Measurements from ENCODE around the gene POMT2. TPM values are rescaled to one million over a fixed set of nuclear protein-coding genes. Genes with fewer than 3 reads are reported as not detected.

Gene POMT2
- total RNA-seq, 6 experiments from 2014 or later = 21.7 to 39.0 (median 27.5) TPM

DNA sequence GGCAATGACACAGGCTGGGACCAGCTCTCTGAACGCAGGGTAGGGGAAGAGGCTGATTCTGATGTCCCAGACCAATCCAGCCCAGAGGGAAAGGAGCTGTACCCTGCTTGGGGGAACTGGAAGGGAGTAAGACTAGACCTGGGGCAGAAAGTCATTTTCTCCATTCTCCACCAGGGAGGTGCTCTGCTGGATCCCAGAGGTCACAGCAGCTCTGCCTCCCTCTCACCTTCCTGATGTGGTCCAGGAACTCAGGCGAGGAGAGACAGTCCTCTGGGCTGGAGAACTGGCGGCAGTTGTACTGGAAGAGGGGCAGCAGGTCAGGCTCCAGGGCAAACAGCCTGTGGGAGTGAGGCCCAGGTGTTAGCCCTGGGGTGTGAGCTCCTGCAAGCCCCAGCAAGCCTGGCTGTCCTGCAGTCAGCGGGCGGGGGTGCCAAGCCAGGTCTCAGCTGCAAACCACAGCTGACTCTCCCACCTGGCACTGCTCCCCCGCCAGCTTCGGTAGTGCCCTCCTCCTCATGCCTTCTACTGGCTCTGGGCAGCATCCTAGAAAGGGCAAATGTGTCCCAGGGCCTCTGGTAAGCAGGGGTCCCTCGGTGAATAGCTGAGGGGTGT lies 51.6 kb downstream of the POMT2 start:
- Mint-ChIP-seq H3K4me3 (no peak overlapping the region), H3K27ac (no peak overlapping the region), H3K4me1 (ENCODE audit: low read depth) (no peaks in the 10 kb centered on the region), H3K36me3 (ENCODE audit: low read depth) (no peaks in the 10 kb centered on the region), H3K27me3 (ENCODE audit: insufficient read depth) (peaks cover 43% of the 10 kb centered on the region), H3K9me3 (peaks cover 6% of the 10 kb centered on the region)
- TF ChIP-seq CTCF (IDR thresholded peaks at IDR 0.05) = no peak
- DNase-seq = no peak

GRCh38 chr14:77267937-77268699 lies 52.6 kb downstream of the POMT2 start:
- peaks cover 43% of the 10 kb centered on the region for H3K27me3 Mint-ChIP-seq (ENCODE audit: insufficient read depth)
- peaks cover 6% of the 10 kb centered on the region for H3K9me3 Mint-ChIP-seq
- no peak for TF ChIP-seq CTCF (IDR thresholded peaks at IDR 0.05)
- no peak overlapping the region for H3K4me3 Mint-ChIP-seq
- H3K4me1 Mint-ChIP-seq (ENCODE audit: low read depth) = no peaks in the 10 kb centered on the region
- no peak overlapping the region for H3K27ac Mint-ChIP-seq
- no peak for DNase-seq
- no peaks in the 10 kb centered on the region for H3K36me3 Mint-ChIP-seq (ENCODE audit: low read depth)

GRCh38 chr14:77266336-77266735 lies 54.3 kb downstream of the POMT2 start:
- no peak for TF ChIP-seq CTCF (IDR thresholded peaks at IDR 0.05)
- Mint-ChIP-seq H3K27ac (no peak overlapping the region), H3K4me1 (ENCODE audit: low read depth) (no peaks in the 10 kb centered on the region), H3K27me3 (ENCODE audit: insufficient read depth) (peaks cover 40% of the 10 kb centered on the region), H3K9me3 (peaks cover 6% of the 10 kb centered on the region), H3K4me3 (no peak overlapping the region), H3K36me3 (ENCODE audit: low read depth) (no peaks in the 10 kb centered on the region)
- no peak for DNase-seq

DNA sequence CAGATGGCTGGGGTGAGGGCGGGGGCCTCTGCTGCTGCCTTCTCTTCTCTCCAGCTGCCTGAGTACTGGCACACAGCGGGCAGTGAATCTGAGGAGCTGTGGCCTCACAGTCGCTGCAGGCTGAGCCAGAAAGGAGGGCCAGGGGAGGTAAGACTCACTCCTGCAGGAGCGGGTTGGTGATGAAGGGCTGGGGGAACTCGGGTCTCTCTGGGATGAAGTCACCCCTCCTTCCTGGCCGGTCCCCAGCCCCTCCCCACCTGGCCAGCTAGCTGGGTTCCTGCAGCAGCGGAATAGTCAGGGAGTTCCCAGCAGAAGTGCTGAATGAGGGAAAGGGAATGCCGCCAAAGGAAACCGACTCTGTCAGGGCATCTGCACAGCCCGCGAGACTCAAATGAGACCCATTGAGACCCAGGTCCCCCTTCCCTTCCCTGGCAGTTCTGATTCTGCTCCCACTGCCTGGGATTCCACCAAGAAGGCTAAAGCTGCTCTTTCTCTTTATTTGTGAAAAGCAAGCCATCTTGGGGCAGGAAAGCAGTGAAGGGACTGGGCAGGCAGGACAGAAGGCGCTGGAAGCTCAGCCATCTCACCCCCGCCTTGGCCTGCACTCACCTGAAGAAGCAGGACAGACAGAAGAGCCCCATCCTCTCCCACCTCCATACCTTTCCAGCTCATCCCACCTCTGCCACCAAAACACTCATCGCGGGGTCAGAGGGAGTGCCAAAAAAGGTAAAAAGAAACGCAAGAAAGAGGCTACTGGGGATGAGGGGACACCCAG lies 54.9 kb downstream of the POMT2 start:
- H3K36me3 Mint-ChIP-seq (ENCODE audit: low read depth) = no peaks in the 10 kb centered on the region
- H3K4me3 Mint-ChIP-seq = no peak overlapping the region
- H3K9me3 Mint-ChIP-seq = peaks cover 6% of the 10 kb centered on the region
- DNase-seq = no peak
- no peak overlapping the region for H3K27ac Mint-ChIP-seq
- peaks cover 44% of the 10 kb centered on the region for H3K27me3 Mint-ChIP-seq (ENCODE audit: insufficient read depth)
- no peaks in the 10 kb centered on the region for H3K4me1 Mint-ChIP-seq (ENCODE audit: low read depth)
- TF ChIP-seq CTCF (IDR thresholded peaks at IDR 0.05) = no peak

- peaks cover 6% of the 10 kb centered on the region for H3K9me3 Mint-ChIP-seq
- H3K27ac Mint-ChIP-seq = no peak overlapping the region
- DNase-seq = no peak
- H3K27me3 Mint-ChIP-seq (ENCODE audit: insufficient read depth) = peaks cover 47% of the 10 kb centered on the region
- TF ChIP-seq CTCF (IDR thresholded peaks at IDR 0.05) = no peak
- H3K4me1 Mint-ChIP-seq (ENCODE audit: low read depth) = no peaks in the 10 kb centered on the region
- no peak overlapping the region for H3K4me3 Mint-ChIP-seq
- H3K36me3 Mint-ChIP-seq (ENCODE audit: low read depth) = no peaks in the 10 kb centered on the region
Observed at GRCh38 chr14:77265187-77265515, 55.5 kb downstream of the POMT2 start.

Data from HFFc6 (cell line).